Measurements from ENCODE around the gene SOX15.

SOX15 gene

GRCh38 chr17:7576432-7576937, 13.4 kb downstream of the SOX15 start:
- DNase-seq: no peak

- no peak for DNase-seq
Measured at GRCh38 chr17:7575959-7576358, 13.9 kb downstream of the SOX15 start.

GRCh38 chr17:7575481-7575883, 14.4 kb downstream of the SOX15 start:
- no peak for DNase-seq

- no peak for DNase-seq
Measured at GRCh38 chr17:7574176-7574953, 15.5 kb downstream of the SOX15 start.

- DNase-seq: peak; percentile 91
Measured at GRCh38 chr17:7573324-7574080, 16.4 kb downstream of the SOX15 start.

- peak; percentile 100 for DNase-seq
Measured at GRCh38 chr17:7572588-7573323, 17.1 kb downstream of the SOX15 start.

- DNase-seq: no peak
Measured at GRCh38 chr17:7572338-7572587, 17.6 kb downstream of the SOX15 start.

- no peak for DNase-seq
Measured at GRCh38 chr17:7570351-7570750, 19.5 kb downstream of the SOX15 start.

- no peak for DNase-seq
Measured at GRCh38 chr17:7569571-7569970, 20.3 kb downstream of the SOX15 start.

- no peak for DNase-seq
Measured at GRCh38 chr17:7563115-7563869, 26.6 kb downstream of the SOX15 start.

GRCh38 chr17:7562208-7562605, 27.7 kb downstream of the SOX15 start:
- DNase-seq: no peak

- peak; percentile 84 for DNase-seq
Measured at GRCh38 chr17:7561589-7562207, 28.2 kb downstream of the SOX15 start, which contains the start of gene SENP3. Gene SENP3 (plus strand): TSS chr17:7561919. CDS start chr17:7563077, 1,158 bp downstream.

GRCh38 chr17:7561028-7561575, 28.8 kb downstream of the SOX15 start:
- DNase-seq: peak; percentile 76

GRCh38 chr17:7560172-7561027, 29.5 kb downstream of the SOX15 start:
- peak; percentile 46 for DNase-seq

GRCh38 chr17:7559320-7560171, 30.3 kb downstream of the SOX15 start:
- DNase-seq: no peak

GRCh38 chr17:7558544-7559319, 31.2 kb downstream of the SOX15 start, which contains the start of gene TNFSF13:
Gene TNFSF13 (plus strand): TSS chr17:7558750. CDS start chr17:7559040, 290 bp downstream.
- DNase-seq: no peak

- DNase-seq: no peak
Measured at GRCh38 chr17:7557775-7558543, 31.9 kb downstream of the SOX15 start.

GRCh38 chr17:7557147-7557764, 32.6 kb downstream of the SOX15 start:
- no peak for DNase-seq
